Sigmoid colon (tissue), 4 donors: ENCODE data around the gene RNF144B.

Experiments used
- CTCF ChIP-seq, 4 experiments: fragments of 450-650 bp in 3 of 4; fragments of 200-600 bp in 1 of 4; IDR thresholded peaks; one replicate each; pipeline ENCODE4 v1.5.1; 2016 to 2019; ENCODE audit warnings: antibody characterized with exemption in 4 of 4, mild to moderate bottlenecking in 3 of 4, moderate library complexity in 2 of 4
- EP300 ChIP-seq, 4 donors: sonication (generic); formaldehyde crosslinking; IDR thresholded peaks; one replicate each; pipeline ENCODE4 v1.6.1; 2017; ENCODE audit warnings: antibody characterized with exemption in 4 of 4
- POLR2A ChIP-seq, 2 donors: fragments of 450-650 bp; IDR thresholded peaks; one replicate each; pipeline ENCODE4 v1.6.1; 2016; ENCODE audit warnings: antibody characterized with exemption in 2 of 2, mild to moderate bottlenecking in 2 of 2, moderate library complexity in 2 of 2

GRCh38 chr6:18488526-18489270 lies 101.5 kb downstream of the RNF144B start:
- TF ChIP-seq CTCF (IDR thresholded peaks at IDR 0.05) (no peak), POLR2A (IDR thresholded peaks at IDR 0.05) (no peak), EP300 (IDR thresholded peaks at IDR 0.05) (no peak)
